ENCODE results near the gene AMMECR1L. TPM values are rescaled to one million over a fixed set of nuclear protein-coding genes. Genes with fewer than 3 reads are reported as not detected.

The AMMECR1L gene
- total and polyA plus RNA-seq, 2 experiments from 2014 or later = 7.8 to 17.7 TPM

GRCh38 chr2:127887082-127887775 is 1.5 kb upstream of the AMMECR1L start:
- no peak for ATAC-seq
- H3K36me3 ChIP-seq (ENCODE audit: insufficient read depth) = peaks cover 5% of the 10 kb centered on the region
- peaks cover 18% of the 10 kb centered on the region for H4K20me1 ChIP-seq (replicated peaks; ENCODE audit: insufficient read depth)
- no peak for DNase-seq (ENCODE audit: low spot score)
- H3K4me3 ChIP-seq = peak overlapping the region; percentile 72
- H2AFZ ChIP-seq = no peak overlapping the region
- peak overlapping the region; percentile 75 for H3K4me2 ChIP-seq
- peaks cover 24% of the 10 kb centered on the region for H3K4me1 ChIP-seq (ENCODE audit: insufficient read depth)
- TF ChIP-seq CREB1 (CRISPR knock-in tag; IDR thresholded peaks at IDR 0.05; ENCODE audit: low read depth) (no peak), CTCF (conservative IDR thresholded peaks at IDR 0.05; ENCODE audit: low read depth in 2 of 2) (no peak), STAT1 (IDR thresholded peaks at IDR 0.05; ENCODE audit: unreplicated experiment) (no peak), EZH2 (IDR thresholded peaks at IDR 0.05; ENCODE audit: low read depth, unreplicated experiment) (no peak), NANOG (IDR thresholded peaks at IDR 0.05; ENCODE audit: borderline replicate concordance) (no peak), ETS1 (IDR thresholded peaks at IDR 0.05) (no peak), EZH2phosphoT487 (IDR thresholded peaks at IDR 0.05; ENCODE audit: unreplicated experiment) (no peak), JUNB (IDR thresholded peaks at IDR 0.05; ENCODE audit: unreplicated experiment) (no peak), POLR2AphosphoS5 (IDR thresholded peaks at IDR 0.05; ENCODE audit: low read depth) (no peak), ZNF331 (CRISPR knock-in tag; IDR thresholded peaks at IDR 0.05; ENCODE audit: low read depth) (no peak), ZNF462 (CRISPR knock-in tag; IDR thresholded peaks at IDR 0.05) (no peak), ZNF114 (CRISPR knock-in tag; IDR thresholded peaks at IDR 0.05) (no peak), REST (IDR thresholded peaks at IDR 0.05; ENCODE audit: unreplicated experiment) (no peak)
- Mint-ChIP-seq H3K27ac (no peak overlapping the region), H3K4me3 (peak overlapping the region; percentile 83), H3K27me3 (ENCODE audit: insufficient read depth, low read depth, poor library complexity) (no peaks in the 10 kb centered on the region), H3K36me3 (ENCODE audit: low read depth) (peaks cover 25% of the 10 kb centered on the region), H3K4me1 (peaks cover 34% of the 10 kb centered on the region), H3K9me3 (no peaks in the 10 kb centered on the region; the same call in 2 of the 3 replicates)
- H3K27ac ChIP-seq (ENCODE audit: low read depth) = no peak overlapping the region
- H3K27me3 ChIP-seq (ENCODE audit: insufficient read depth) = no peaks in the 10 kb centered on the region
- H3F3A ChIP-seq (replicated peaks; ENCODE audit: low read depth) = peaks cover 11% of the 10 kb centered on the region; the same call in 1 of the 2 replicates
- 0 out of 2 replicates have a peak, but pooled peaks cover 4% of the 10 kb centered on the region for H3K9me2 ChIP-seq (ENCODE audit: insufficient read depth)
- H3K79me2 ChIP-seq (replicated peaks; ENCODE audit: insufficient read depth) = peaks cover 44% of the 10 kb centered on the region
